Measurements from ENCODE around the gene NECAB3.

Gene NECAB3

GRCh38 chr20:33609504-33609903 is 64.7 kb downstream of the NECAB3 start:
- DNase-seq (ENCODE audit: low spot score), result no peak
